K562 treated with DMSO at 1 percent for 4 hours (cell line): Measurements from ENCODE around the gene CHRNA5. TPM values are rescaled to one million over a fixed set of nuclear protein-coding genes. Genes with fewer than 3 reads are reported as not detected.

Experiments used
- total RNA-seq: library from RNA; unstranded; fragments of 300-600 nt; gene quantifications from 2 replicates; pipeline ENCODE4 v1.2.3, GENCODE V29; 2022; ENCODE audit not compliant: insufficient read depth

Gene CHRNA5
- total RNA-seq: 3.1 and 3.8 TPM in 2 replicates

GRCh38 chr15:78565097-78565950 lies at the start of gene CHRNA5:
Gene CHRNA5, plus strand, starts transcription at chr15:78565520. Its CDS starts 200 bp downstream, at chr15:78565720.

GRCh38 chr15:78540141-78540870 lies 25.0 kb upstream of the CHRNA5 start, which contains the start of gene PSMA4:
Gene PSMA4, plus strand, starts transcription at chr15:78540444. Its CDS starts 1,484 bp downstream, at chr15:78541928.

GRCh38 chr15:78620527-78621421 lies 55.5 kb downstream of the CHRNA5 start, which contains the start of gene CHRNA3:
Gene CHRNA3, minus strand, starts transcription at chr15:78620996. Its CDS starts 202 bp downstream, at chr15:78620794.

DNA sequence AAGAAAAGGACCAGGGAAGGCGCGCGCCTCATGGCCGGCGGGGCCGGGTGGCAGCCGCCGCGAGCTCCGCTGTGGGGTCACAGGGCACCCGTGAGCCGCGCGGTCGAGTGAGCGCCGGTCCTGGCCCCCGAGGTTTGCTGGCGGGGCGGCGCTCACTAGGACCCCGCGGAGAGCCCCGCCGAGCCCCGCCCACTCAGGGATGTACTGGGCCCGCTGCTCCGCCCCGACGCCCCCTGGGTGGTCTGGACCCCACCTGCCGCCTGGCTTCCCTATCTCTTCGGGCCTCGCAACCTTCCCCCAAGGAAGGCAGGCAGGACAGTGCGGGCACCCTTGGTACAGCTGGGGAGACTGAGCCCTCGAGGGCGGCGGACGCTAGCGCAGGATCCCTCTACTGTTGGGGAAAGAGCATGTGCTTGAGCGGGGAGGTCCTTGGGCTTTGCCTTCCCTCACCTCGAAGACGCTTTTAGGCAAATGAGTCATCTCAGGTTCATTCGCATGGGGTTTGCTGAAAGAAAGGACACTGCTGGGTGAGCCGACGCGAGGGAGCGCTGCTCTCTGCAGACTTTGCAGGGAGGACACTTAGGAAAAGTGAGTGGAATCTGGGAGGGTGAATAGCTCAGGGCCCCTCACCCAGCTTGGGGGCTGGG lies 75.9 kb downstream of the CHRNA5 start, which contains the start of gene CHRNB4:
Gene CHRNB4, minus strand, starts transcription at position 109 of the 647 bp plus-strand sequence. Its CDS starts 77 bp downstream, at position 32.

Other genes starting within 250 kb of the CHRNA5 start
- not detected in 2 replicates for gene CRABP1, start 225.2 kb upstream of the CHRNA5 start, total RNA-seq
- gene IREB2, start 127.3 kb upstream of the CHRNA5 start, total RNA-seq: 16.9 and 34.6 TPM in 2 replicates
- gene HYKK, start 57.9 kb upstream of the CHRNA5 start, total RNA-seq: 2.5 and 2.9 TPM in 2 replicates
- 514 and 533 TPM in 2 replicates for gene PSMA4, start 25.1 kb upstream of the CHRNA5 start, total RNA-seq
- gene CHRNA3, start 55.5 kb downstream of the CHRNA5 start, total RNA-seq: not detected in 2 replicates
- not detected in 2 replicates for gene CHRNB4, start 75.7 kb downstream of the CHRNA5 start, total RNA-seq
- gene ADAMTS7, start 245.9 kb downstream of the CHRNA5 start, total RNA-seq: not detected in 2 replicates